Vagina (tissue), 2 donors: ENCODE results near the gene HOXD11.

Experiments used
- CTCF ChIP-seq, 3 experiments: fragments of 450-650 bp in 2 of 3; fragments of 200-600 bp in 1 of 3; sonication (generic) in 1 of 3; IDR thresholded peaks; one replicate each; pipeline ENCODE4 v1.5.1; 2017 to 2019; ENCODE audit warnings: antibody characterized with exemption in 3 of 3, mild to moderate bottlenecking in 2 of 3, moderate library complexity in 2 of 3
- POLR2A ChIP-seq, 2 donors: fragments of 450-650 bp; IDR thresholded peaks; one replicate each; pipeline ENCODE4 v1.6.1; 2017; ENCODE audit warnings: antibody characterized with exemption in 2 of 2, mild to moderate bottlenecking in 2 of 2, moderate library complexity in 2 of 2
- POLR2AphosphoS5 ChIP-seq, 2 donors: sonication (generic); formaldehyde crosslinking; IDR thresholded peaks; one replicate each; pipeline ENCODE4 v1.9.0; 2017; ENCODE audit warnings: antibody characterized with exemption in 2 of 2, mild to moderate bottlenecking in 2 of 2, low read depth in 1 of 2; ENCODE audit not compliant: insufficient read depth in 1 of 2

- TF ChIP-seq CTCF (IDR thresholded peaks at IDR 0.05), result no peak
- TF ChIP-seq POLR2A (IDR thresholded peaks at IDR 0.05), result no peak
- TF ChIP-seq POLR2AphosphoS5 (IDR thresholded peaks at IDR 0.05; ENCODE audit: insufficient read depth in 1 of 2, low read depth in 1 of 2), result no peak
Measured at GRCh38 chr2:176137252-176137580, 30.1 kb downstream of the HOXD11 start.
